Astrocyte (in vitro differentiated cells and primary cell): ENCODE measurements around the gene MAGI1. TPM values are rescaled to one million over a fixed set of nuclear protein-coding genes. Genes with fewer than 3 reads are reported as not detected.
A peak's percentile ranks its signal among the peaks of the same experiment; 100 is the strongest.

ENCODE experiments used
- DNase-seq: peaks from one replicate; pipeline ENCODE4 v3.0.0-alpha.2; 2010; ENCODE audit warnings: low read depth
- FAIRE-seq: peaks from 2 replicates; lab custom pipeline; 2011; peaks lifted over from hg19 to GRCh38; lab: Jason Lieb, UNC
- H2AFZ ChIP-seq: 2 replicates; pipeline ENCODE4 v1.6.0; 2012; ENCODE audit warnings: low read depth, low read length, inconsistent platforms
- H3K27ac ChIP-seq: 2 replicates; pipeline ENCODE4 v1.5.1; 2011; ENCODE audit warnings: low read depth, low read length, inconsistent platforms
- H3K27me3 ChIP-seq: 2 replicates; pipeline ENCODE4 v1.6.0; 2011; ENCODE audit warnings: low read length, inconsistent platforms; ENCODE audit not compliant: insufficient read depth
- H3K36me3 ChIP-seq: 2 replicates; pipeline ENCODE4 v1.5.1; 2011; ENCODE audit warnings: low read length, inconsistent platforms; ENCODE audit not compliant: insufficient read depth
- H3K4me1 ChIP-seq: 2 replicates; pipeline ENCODE4 v1.5.1; 2011; ENCODE audit warnings: low read length, inconsistent platforms; ENCODE audit not compliant: insufficient read depth
- H3K4me2 ChIP-seq: 2 replicates; pipeline ENCODE4 v1.6.0; 2012; ENCODE audit warnings: low read length, inconsistent platforms
- H3K4me3 ChIP-seq: 2 replicates; pipeline ENCODE4 v1.5.1; 2011; ENCODE audit warnings: low read depth, mild to moderate bottlenecking, low read length, inconsistent platforms; ENCODE audit not compliant: insufficient read depth
- H3K79me2 ChIP-seq: 2 replicates; pipeline ENCODE4 v1.6.0; 2012; ENCODE audit warnings: mild to moderate bottlenecking, low read length, inconsistent platforms; ENCODE audit not compliant: insufficient read depth
- H3K9ac ChIP-seq: 2 replicates; pipeline ENCODE4 v1.6.0; 2012; ENCODE audit warnings: mild to moderate bottlenecking, low read length, inconsistent platforms
- H3K9me3 ChIP-seq: 2 replicates; pipeline ENCODE4 v1.5.1; 2012; ENCODE audit warnings: low read depth, mild to moderate bottlenecking, low read length, inconsistent platforms; ENCODE audit not compliant: insufficient read depth
- H4K20me1 ChIP-seq: 2 replicates; pipeline ENCODE4 v1.6.0; 2012; ENCODE audit warnings: low read length, inconsistent platforms; ENCODE audit not compliant: insufficient read depth
- H3K27ac Mint-ChIP-seq: one replicate; pipeline ENCODE4 v1.8.0; 2021; ENCODE audit warnings: mild to moderate bottlenecking, mixed read lengths; ENCODE audit not compliant: unreplicated experiment
- H3K27me3 Mint-ChIP-seq: one replicate; pipeline ENCODE4 v1.8.0; 2021; ENCODE audit warnings: low read depth, mixed read lengths; ENCODE audit not compliant: unreplicated experiment
- H3K36me3 Mint-ChIP-seq: one replicate; pipeline ENCODE4 v1.8.0; 2021; ENCODE audit warnings: low read depth, mixed read lengths; ENCODE audit not compliant: unreplicated experiment
- H3K4me1 Mint-ChIP-seq: one replicate; pipeline ENCODE4 v1.8.0; 2021; ENCODE audit warnings: low read depth, mixed read lengths; ENCODE audit not compliant: unreplicated experiment
- H3K4me3 Mint-ChIP-seq: one replicate; pipeline ENCODE4 v1.8.0; 2021; ENCODE audit warnings: mild to moderate bottlenecking, moderate library complexity, mixed read lengths; ENCODE audit not compliant: unreplicated experiment
- H3K9me3 Mint-ChIP-seq: one replicate; pipeline ENCODE4 v1.8.0; 2021; ENCODE audit warnings: mild to moderate bottlenecking, mixed read lengths; ENCODE audit not compliant: unreplicated experiment
- CTCF ChIP-seq: IDR thresholded peaks from 2 replicates; pipeline ENCODE4 v1.5.1; 2011; ENCODE audit warnings: low read depth, mild to moderate bottlenecking, inconsistent platforms, low read length, moderate library complexity; ENCODE audit not compliant: insufficient read depth
- EZH2 ChIP-seq: IDR thresholded peaks from 2 replicates; pipeline ENCODE4 v1.6.1; 2012; ENCODE audit warnings: mild to moderate bottlenecking, low read length, inconsistent platforms; ENCODE audit not compliant: insufficient read depth
- total RNA-seq: library from RNA; stranded (reverse); gene quantifications from 2 replicates; pipeline ENCODE4 v1.2.1, GENCODE V29; 2021

The MAGI1 gene
- total RNA-seq, 1 donor from 2014 or later: 31.8 TPM

GRCh38 chr3:65552434-65552833, 486.3 kb downstream of the MAGI1 start:
- FAIRE-seq: no peak
- no peaks in the 10 kb centered on the region for H3K36me3 ChIP-seq
- TF ChIP-seq EZH2 (no peak), CTCF (no peak)
- Mint-ChIP-seq H3K9me3 (peaks cover 5% of the 10 kb centered on the region), H3K27ac (no peak overlapping the region), H3K4me1 (no peaks in the 10 kb centered on the region), H3K36me3 (no peaks in the 10 kb centered on the region), H3K4me3 (no peak overlapping the region), H3K27me3 (peaks cover 2% of the 10 kb centered on the region)
- no peak overlapping the region for H2AFZ ChIP-seq
- H3K9ac ChIP-seq: no peak overlapping the region
- H3K4me3 ChIP-seq: no peak overlapping the region
- H3K4me2 ChIP-seq: no peak overlapping the region
- H3K4me1 ChIP-seq: no peaks in the 10 kb centered on the region
- H3K27me3 ChIP-seq: no peaks in the 10 kb centered on the region
- no peak for DNase-seq
- H4K20me1 ChIP-seq: peaks cover 48% of the 10 kb centered on the region
- no peak overlapping the region for H3K27ac ChIP-seq
- no peaks in the 10 kb centered on the region for H3K79me2 ChIP-seq
- no peaks in the 10 kb centered on the region for H3K9me3 ChIP-seq

- Mint-ChIP-seq H3K4me3 (no peak overlapping the region), H3K27me3 (peaks cover 2% of the 10 kb centered on the region), H3K36me3 (no peaks in the 10 kb centered on the region), H3K9me3 (peaks cover 5% of the 10 kb centered on the region), H3K4me1 (no peaks in the 10 kb centered on the region), H3K27ac (no peak overlapping the region)
- H3K79me2 ChIP-seq: no peaks in the 10 kb centered on the region
- H3K4me1 ChIP-seq: no peaks in the 10 kb centered on the region
- H3K4me3 ChIP-seq: no peak overlapping the region
- H4K20me1 ChIP-seq: peaks cover 48% of the 10 kb centered on the region
- H3K27me3 ChIP-seq: no peaks in the 10 kb centered on the region
- H2AFZ ChIP-seq: no peak overlapping the region
- no peaks in the 10 kb centered on the region for H3K9me3 ChIP-seq
- no peak overlapping the region for H3K4me2 ChIP-seq
- no peak overlapping the region for H3K9ac ChIP-seq
- no peak for DNase-seq
- no peak overlapping the region for H3K27ac ChIP-seq
- FAIRE-seq: no peak
- TF ChIP-seq EZH2 (no peak), CTCF (no peak)
- no peaks in the 10 kb centered on the region for H3K36me3 ChIP-seq
These were observed 486.8 kb downstream of the MAGI1 start for GRCh38 chr3:65551945-65552344.

- Mint-ChIP-seq H3K27ac (no peak overlapping the region), H3K27me3 (peaks cover 2% of the 10 kb centered on the region), H3K4me3 (peak overlapping the region; percentile 76), H3K9me3 (peaks cover 5% of the 10 kb centered on the region), H3K36me3 (no peaks in the 10 kb centered on the region), H3K4me1 (peaks cover 4% of the 10 kb centered on the region)
- Histone ChIP-seq H3K4me1 (peaks cover 5% of the 10 kb centered on the region), H3K4me2 (no peak overlapping the region), H3K79me2 (no peaks in the 10 kb centered on the region), H3K27me3 (no peaks in the 10 kb centered on the region), H3K27ac (no peak overlapping the region), H2AFZ (no peak overlapping the region), H3K9ac (no peak overlapping the region), H3K9me3 (no peaks in the 10 kb centered on the region), H3K36me3 (no peaks in the 10 kb centered on the region), H3K4me3 (no peak overlapping the region), H4K20me1 (peaks cover 56% of the 10 kb centered on the region)
- no peak for TF ChIP-seq EZH2
- no peak for TF ChIP-seq CTCF
- FAIRE-seq (no peak), DNase-seq (no peak)
These were observed 488.6 kb downstream of the MAGI1 start for GRCh38 chr3:65550137-65550536.
